ENCODE results near the gene PPM1M.

PPM1M gene

GRCh38 chr3:52297242-52298148, 51.9 kb downstream of the PPM1M start:
- ChIA-PET CTCF (interaction anchor here (1.6 kb wide), 1 partner anchor 42 kb away, joined by 7 read pairs; no protein-coding TSS in a partner anchor), POLR2A (no interaction called here)
- no peak overlapping the region for H3K4me3 ChIP-seq (ENCODE audit: low read depth, low read length)
- H3K4me1 ChIP-seq (ENCODE audit: control insufficient read depth, insufficient read depth, low read length) = no peaks in the 10 kb centered on the region
- H3K9me3 ChIP-seq (ENCODE audit: control insufficient read depth, insufficient read depth, low read depth, low read length) = no peaks in the 10 kb centered on the region
- H3K36me3 ChIP-seq (ENCODE audit: control insufficient read depth in 2 of 2, insufficient read depth in 1 of 2, low read length in 2 of 2) = peaks cover 0 to 8% of the 10 kb centered on the region in 2 experiments; a peak in 1 of 3 replicates
- no peak overlapping the region for H3K27ac ChIP-seq (ENCODE audit: extremely low read depth, low read depth, low read length)
- TF ChIP-seq ZNF747 (tag by site-specific recombination; IDR thresholded peaks at IDR 0.05) (no peak), ZNF558 (tag by site-specific recombination; IDR thresholded peaks at IDR 0.05) (no peak), EGR2 (tag by site-specific recombination; IDR thresholded peaks at IDR 0.05; ENCODE audit: low read depth) (no peak; the same call in 1 of the 2 replicates), ZNF292 (tag by site-specific recombination; IDR thresholded peaks at IDR 0.05; ENCODE audit: borderline replicate concordance, low read depth) (no peak), ZFP69B (tag by site-specific recombination; IDR thresholded peaks at IDR 0.05) (no peak), ZNF140 (tag by site-specific recombination; IDR thresholded peaks at IDR 0.05) (no peak), KLF1 (tag by site-specific recombination; IDR thresholded peaks at IDR 0.05) (no peak), ZNF830 (tag by site-specific recombination; IDR thresholded peaks at IDR 0.05; ENCODE audit: low read depth) (no peak), OSR2 (tag by site-specific recombination; IDR thresholded peaks at IDR 0.05) (no peak), ZNF645 (tag by site-specific recombination; IDR thresholded peaks at IDR 0.05) (no peak), HOXD13 (CRISPR knock-in tag; IDR thresholded peaks at IDR 0.05; ENCODE audit: borderline replicate concordance) (no peak), ZNF391 (tag by site-specific recombination; IDR thresholded peaks at IDR 0.05; ENCODE audit: borderline replicate concordance, low read depth) (no peak), KLF8 (tag by site-specific recombination; IDR thresholded peaks at IDR 0.05) (no peak), ZNF311 (tag by site-specific recombination; IDR thresholded peaks at IDR 0.05; ENCODE audit: borderline replicate concordance) (no peak), ZNF10 (tag by site-specific recombination; IDR thresholded peaks at IDR 0.05) (no peak), ZSCAN5A (tag by site-specific recombination; IDR thresholded peaks at IDR 0.05) (no peak), ZSCAN30 (tag by site-specific recombination; IDR thresholded peaks at IDR 0.05) (no peak), ZNF239 (tag by site-specific recombination; IDR thresholded peaks at IDR 0.05) (no peak)

GRCh38 chr3:52298149-52299098, 52.9 kb downstream of the PPM1M start:
- CTCF ChIA-PET = interaction anchor here (0.6 to 2.8 kb wide), 4 partner anchors 35 to 61 kb away, joined by 3 to 14 read pairs (median 6); no protein-coding TSS in a partner anchor
- TF ChIP-seq ZBTB10 (tag by site-specific recombination; IDR thresholded peaks at IDR 0.05) (no peak), ZNF792 (tag by site-specific recombination; IDR thresholded peaks at IDR 0.05) (no peak), ZSCAN18 (tag by site-specific recombination; IDR thresholded peaks at IDR 0.05) (no peak), SCRT2 (tag by site-specific recombination; IDR thresholded peaks at IDR 0.05) (no peak), ZIC2 (tag by site-specific recombination; IDR thresholded peaks at IDR 0.05) (peak; percentile 41; the same call in 1 of the 2 replicates), ZNF501 (tag by site-specific recombination; IDR thresholded peaks at IDR 0.05) (no peak), ZNF670 (tag by site-specific recombination; IDR thresholded peaks at IDR 0.05; ENCODE audit: low read depth) (no peak), ZNF664 (tag by site-specific recombination; IDR thresholded peaks at IDR 0.05) (no peak)

More at GRCh38 chr3:52298149-52299098, 52.9 kb downstream of the PPM1M start:
- POLR2A ChIA-PET = no interaction called here
- no peaks in the 10 kb centered on the region for H3K36me3 ChIP-seq (ENCODE audit: control insufficient read depth in 2 of 2, insufficient read depth in 1 of 2, low read length in 2 of 2)
- H3K27ac ChIP-seq (ENCODE audit: extremely low read depth, low read depth, low read length) = no peak overlapping the region
- no peaks in the 10 kb centered on the region for H3K4me1 ChIP-seq (ENCODE audit: control insufficient read depth, insufficient read depth, low read length)
- no peaks in the 10 kb centered on the region for H3K9me3 ChIP-seq (ENCODE audit: control insufficient read depth, insufficient read depth, low read depth, low read length)
- no peak overlapping the region for H3K4me3 ChIP-seq (ENCODE audit: low read depth, low read length)

Data from HEK293 (cell line).